Measurements from ENCODE around the gene GPR151.
A peak's percentile ranks its signal among the peaks of the same experiment; 100 is the strongest.

GPR151 gene

GRCh38 chr5:146474065-146474464 lies 41.9 kb downstream of the GPR151 start:
- DNase-seq (ENCODE audit: extremely low read depth, insufficient read length), result no peak
- no peak for TF ChIP-seq CTCF (IDR thresholded peaks at IDR 0.05; ENCODE audit: insufficient read depth, low read length, poor library complexity, severe bottlenecking)
- H3K27me3 ChIP-seq (replicated peaks; ENCODE audit: control insufficient read depth, insufficient read depth, low read length), result no peaks in the 10 kb centered on the region
- peaks cover 5% of the 10 kb centered on the region for H3K36me3 ChIP-seq (ENCODE audit: control insufficient read depth, insufficient read depth, low read length)
- H3K4me3 ChIP-seq (replicated peaks; ENCODE audit: low read depth, low read length), result no peak overlapping the region

- H3K4me3 ChIP-seq (replicated peaks; ENCODE audit: low read depth, low read length), result no peak overlapping the region
- TF ChIP-seq CTCF (IDR thresholded peaks at IDR 0.05; ENCODE audit: insufficient read depth, low read length, poor library complexity, severe bottlenecking), result no peak
- no peak for DNase-seq (ENCODE audit: extremely low read depth, insufficient read length)
- H3K36me3 ChIP-seq (ENCODE audit: control insufficient read depth, insufficient read depth, low read length), result peaks cover 8% of the 10 kb centered on the region
- H3K27me3 ChIP-seq (replicated peaks; ENCODE audit: control insufficient read depth, insufficient read depth, low read length), result no peaks in the 10 kb centered on the region
Measured at GRCh38 chr5:146467760-146468159, 48.2 kb downstream of the GPR151 start.

- peaks cover 8% of the 10 kb centered on the region for H3K36me3 ChIP-seq (ENCODE audit: control insufficient read depth, insufficient read depth, low read length)
- TF ChIP-seq CTCF (IDR thresholded peaks at IDR 0.05; ENCODE audit: insufficient read depth, low read length, poor library complexity, severe bottlenecking), result peak; percentile 41
- no peaks in the 10 kb centered on the region for H3K27me3 ChIP-seq (replicated peaks; ENCODE audit: control insufficient read depth, insufficient read depth, low read length)
- DNase-seq (ENCODE audit: extremely low read depth, insufficient read length), result no peak
- no peak overlapping the region for H3K4me3 ChIP-seq (replicated peaks; ENCODE audit: low read depth, low read length)
Measured at GRCh38 chr5:146466521-146467349, 49.3 kb downstream of the GPR151 start.

GRCh38 chr5:146463446-146463845 lies 52.5 kb downstream of the GPR151 start:
- TF ChIP-seq CTCF (IDR thresholded peaks at IDR 0.05; ENCODE audit: insufficient read depth, low read length, poor library complexity, severe bottlenecking), result no peak
- Histone ChIP-seq H3K27me3 (replicated peaks; ENCODE audit: control insufficient read depth, insufficient read depth, low read length) (no peaks in the 10 kb centered on the region), H3K36me3 (ENCODE audit: control insufficient read depth, insufficient read depth, low read length) (peaks cover 11% of the 10 kb centered on the region), H3K4me3 (replicated peaks; ENCODE audit: low read depth, low read length) (no peak overlapping the region)
- no peak for DNase-seq (ENCODE audit: extremely low read depth, insufficient read length)
